22Rv1 (cell line): ENCODE results near the gene MKRN2.

Experiments
- CTCF ChIP-seq: fragments of 450-650 bp; IDR thresholded peaks from 2 replicates; pipeline ENCODE4 v1.5.1; 2017; ENCODE audit warnings: mild to moderate bottlenecking
- ZFX ChIP-seq: fragments of 450-650 bp; IDR thresholded peaks from 2 replicates; pipeline ENCODE4 v1.6.1; 2017; ENCODE audit warnings: antibody characterized with exemption, borderline replicate concordance

GRCh38 chr3:12569836-12570235 is 12.9 kb downstream of the MKRN2 start:
- TF ChIP-seq CTCF (no peak), ZFX (no peak)
